ENCODE measurements around the gene RAPGEF3.
A peak's percentile ranks its signal among the peaks of the same experiment; 100 is the strongest.

The RAPGEF3 gene

DNA sequence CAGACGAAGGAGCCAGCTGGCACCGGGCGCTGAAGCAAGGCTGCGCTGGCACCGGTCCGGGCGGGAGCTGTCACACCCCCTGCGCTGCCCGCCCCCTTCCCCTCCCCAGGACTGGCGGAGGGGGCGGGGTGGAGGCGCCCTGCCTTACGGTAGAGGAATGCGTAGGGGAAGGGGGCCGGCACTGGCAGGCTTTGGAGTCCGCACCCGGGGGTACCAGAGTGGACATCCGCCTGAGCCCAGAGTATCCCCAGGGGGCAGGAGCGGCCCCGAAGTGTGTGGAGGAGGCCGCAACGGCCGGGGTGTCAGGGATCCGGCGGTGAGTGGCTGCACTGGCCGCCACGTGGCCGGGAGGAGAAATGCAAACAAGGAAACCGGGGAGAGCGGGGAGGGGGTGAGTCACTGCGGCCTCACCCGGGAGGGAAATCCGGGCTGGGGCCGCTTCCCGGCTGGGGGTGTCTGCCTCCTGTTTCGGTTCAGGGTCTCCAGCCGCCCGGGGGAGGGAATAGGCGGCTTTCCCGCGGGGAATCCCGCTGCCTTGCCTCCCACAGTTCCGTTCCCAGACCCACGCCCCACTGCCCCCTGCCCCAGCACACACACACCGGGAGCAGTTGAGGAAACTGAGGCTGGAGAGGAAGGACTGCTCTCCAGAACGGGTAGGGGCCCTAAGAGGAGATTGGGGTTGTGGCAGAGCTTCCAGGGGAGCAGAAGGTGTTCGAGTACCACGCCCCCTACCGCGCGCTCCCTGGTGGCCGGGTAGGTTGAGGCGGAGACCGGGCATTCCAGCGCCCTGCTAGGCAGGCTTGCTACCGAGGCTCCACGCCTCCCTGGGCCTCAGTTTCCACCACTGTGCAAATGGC is at the start of gene RAPGEF3 (continued):
- TF ChIP-seq, protein P1, sequence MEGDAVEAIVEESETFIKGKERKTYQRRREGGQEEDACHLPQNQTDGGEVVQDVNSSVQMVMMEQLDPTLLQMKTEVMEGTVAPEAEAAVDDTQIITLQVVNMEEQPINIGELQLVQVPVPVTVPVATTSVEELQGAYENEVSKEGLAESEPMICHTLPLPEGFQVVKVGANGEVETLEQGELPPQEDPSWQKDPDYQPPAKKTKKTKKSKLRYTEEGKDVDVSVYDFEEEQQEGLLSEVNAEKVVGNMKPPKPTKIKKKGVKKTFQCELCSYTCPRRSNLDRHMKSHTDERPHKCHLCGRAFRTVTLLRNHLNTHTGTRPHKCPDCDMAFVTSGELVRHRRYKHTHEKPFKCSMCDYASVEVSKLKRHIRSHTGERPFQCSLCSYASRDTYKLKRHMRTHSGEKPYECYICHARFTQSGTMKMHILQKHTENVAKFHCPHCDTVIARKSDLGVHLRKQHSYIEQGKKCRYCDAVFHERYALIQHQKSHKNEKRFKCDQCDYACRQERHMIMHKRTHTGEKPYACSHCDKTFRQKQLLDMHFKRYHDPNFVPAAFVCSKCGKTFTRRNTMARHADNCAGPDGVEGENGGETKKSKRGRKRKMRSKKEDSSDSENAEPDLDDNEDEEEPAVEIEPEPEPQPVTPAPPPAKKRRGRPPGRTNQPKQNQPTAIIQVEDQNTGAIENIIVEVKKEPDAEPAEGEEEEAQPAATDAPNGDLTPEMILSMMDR (tag by site-specific recombination; IDR thresholded peaks at IDR 0.05) = peak; percentile 71

DNA sequence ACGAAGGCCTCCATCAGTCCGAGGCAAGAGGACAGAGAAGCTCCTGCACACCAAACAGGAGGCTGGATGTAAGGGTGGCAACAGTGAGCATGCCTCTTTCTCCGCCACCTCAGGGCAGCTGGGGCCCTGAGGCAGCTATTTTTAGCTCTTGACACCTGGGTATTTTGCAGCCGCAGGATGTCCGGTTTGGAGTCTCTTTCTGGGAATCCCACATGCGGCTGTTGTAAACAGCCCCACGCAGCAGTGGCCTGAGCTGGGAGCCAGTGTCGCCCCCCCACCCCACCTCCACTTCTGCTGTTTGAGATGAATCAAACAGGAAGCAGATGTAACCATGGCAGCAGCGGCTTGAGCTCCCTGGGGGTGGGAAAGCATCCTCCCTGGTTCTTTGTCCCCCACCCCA is 49.4 kb upstream of the RAPGEF3 start:
- H3K9me3 ChIP-seq (ENCODE audit: control insufficient read depth, insufficient read depth, low read depth, low read length) = no peaks in the 10 kb centered on the region
- H3K27ac ChIP-seq (ENCODE audit: extremely low read depth, low read depth, low read length) = no peak overlapping the region
- H3K4me1 ChIP-seq (ENCODE audit: control insufficient read depth, insufficient read depth, low read length) = peaks cover 19% of the 10 kb centered on the region
- H3K36me3 ChIP-seq (ENCODE audit: control insufficient read depth in 2 of 2, insufficient read depth in 1 of 2, low read length in 2 of 2) = peaks cover 0 to 24% of the 10 kb centered on the region in 2 experiments; a peak in 1 of 3 replicates
- no peak overlapping the region for H3K4me3 ChIP-seq (ENCODE audit: low read depth, low read length)
- POLR2A ChIA-PET = interaction anchor here (0.8 to 2.2 kb wide), 5 partner anchors 9 to 52 kb away, joined by 3 to 13 read pairs (median 7); partner anchors contain the start of gene HDAC7
- CTCF ChIA-PET = interaction anchor here (0.5 to 14.1 kb wide), 10 partner anchors 9 to 90 kb away, joined by 3 to 234 read pairs (median 8); no protein-coding TSS in a partner anchor
- TF ChIP-seq EGR2 (tag by site-specific recombination; IDR thresholded peaks at IDR 0.05; ENCODE audit: low read depth) = 0 out of 2 replicates have a peak, but pooled peaks have one; percentile 12
- peak; percentile 45; the same call in 1 of the 2 replicates for TF ChIP-seq ZNF341 (tag by site-specific recombination; IDR thresholded peaks at IDR 0.05; ENCODE audit: low read depth)
- TF ChIP-seq ZNF138 (tag by site-specific recombination; IDR thresholded peaks at IDR 0.05; ENCODE audit: borderline replicate concordance) = no peak
- peak; percentile 62; the same call in 1 of the 2 replicates for TF ChIP-seq GLIS1 (tag by site-specific recombination; IDR thresholded peaks at IDR 0.05)

DNA sequence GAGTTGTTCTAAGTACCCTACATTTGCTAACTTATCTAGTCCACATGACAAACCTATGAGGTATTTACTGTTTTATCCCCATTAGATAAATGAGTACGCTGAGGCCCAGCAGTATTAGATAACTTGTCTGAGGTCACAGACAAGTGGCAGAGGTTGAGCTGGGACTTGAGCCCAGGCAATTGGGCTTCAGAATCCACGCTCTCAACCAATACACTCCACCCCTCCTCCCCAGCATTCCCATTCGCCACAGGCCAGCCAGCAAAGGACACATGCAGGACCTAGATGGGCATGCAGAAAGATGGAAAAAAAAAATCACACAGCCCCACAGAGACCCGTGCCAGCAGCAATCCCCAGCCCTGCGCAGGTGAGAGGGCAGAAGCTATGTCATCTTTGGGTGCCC is 48.7 kb upstream of the RAPGEF3 start:
- CTCF ChIA-PET = interaction anchor here (1.3 to 14.1 kb wide), 6 partner anchors 10 to 90 kb away, joined by 4 to 234 read pairs (median 10); no protein-coding TSS in a partner anchor
- Histone ChIP-seq H3K27ac (ENCODE audit: extremely low read depth, low read depth, low read length) (no peak overlapping the region), H3K9me3 (ENCODE audit: control insufficient read depth, insufficient read depth, low read depth, low read length) (no peaks in the 10 kb centered on the region), H3K4me3 (ENCODE audit: low read depth, low read length) (no peak overlapping the region), H3K4me1 (ENCODE audit: control insufficient read depth, insufficient read depth, low read length) (peaks cover 16% of the 10 kb centered on the region), H3K36me3 (ENCODE audit: control insufficient read depth in 2 of 2, insufficient read depth in 1 of 2, low read length in 2 of 2) (peaks cover 0 to 24% of the 10 kb centered on the region in 2 experiments; a peak in 1 of 3 replicates)
- TF ChIP-seq ZNF843 (tag by site-specific recombination; IDR thresholded peaks at IDR 0.05) (no peak), ZNF292 (tag by site-specific recombination; IDR thresholded peaks at IDR 0.05; ENCODE audit: borderline replicate concordance, low read depth) (no peak), ZNF266 (tag by site-specific recombination; IDR thresholded peaks at IDR 0.05; ENCODE audit: low read depth) (no peak), ZNF324 (tag by site-specific recombination; IDR thresholded peaks at IDR 0.05) (no peak), SALL2 (tag by site-specific recombination; IDR thresholded peaks at IDR 0.05; ENCODE audit: borderline replicate concordance) (no peak), KLF1 (tag by site-specific recombination; IDR thresholded peaks at IDR 0.05) (no peak), ZNF16 (tag by site-specific recombination; IDR thresholded peaks at IDR 0.05; ENCODE audit: low read depth) (no peak), ZFHX2 (tag by site-specific recombination; conservative IDR thresholded peaks at IDR 0.05) (no peak)
- TF ChIP-seq, protein P2, sequence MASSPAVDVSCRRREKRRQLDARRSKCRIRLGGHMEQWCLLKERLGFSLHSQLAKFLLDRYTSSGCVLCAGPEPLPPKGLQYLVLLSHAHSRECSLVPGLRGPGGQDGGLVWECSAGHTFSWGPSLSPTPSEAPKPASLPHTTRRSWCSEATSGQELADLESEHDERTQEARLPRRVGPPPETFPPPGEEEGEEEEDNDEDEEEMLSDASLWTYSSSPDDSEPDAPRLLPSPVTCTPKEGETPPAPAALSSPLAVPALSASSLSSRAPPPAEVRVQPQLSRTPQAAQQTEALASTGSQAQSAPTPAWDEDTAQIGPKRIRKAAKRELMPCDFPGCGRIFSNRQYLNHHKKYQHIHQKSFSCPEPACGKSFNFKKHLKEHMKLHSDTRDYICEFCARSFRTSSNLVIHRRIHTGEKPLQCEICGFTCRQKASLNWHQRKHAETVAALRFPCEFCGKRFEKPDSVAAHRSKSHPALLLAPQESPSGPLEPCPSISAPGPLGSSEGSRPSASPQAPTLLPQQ (tag by site-specific recombination; IDR thresholded peaks at IDR 0.05) = no peak
- TF ChIP-seq, protein P3, sequence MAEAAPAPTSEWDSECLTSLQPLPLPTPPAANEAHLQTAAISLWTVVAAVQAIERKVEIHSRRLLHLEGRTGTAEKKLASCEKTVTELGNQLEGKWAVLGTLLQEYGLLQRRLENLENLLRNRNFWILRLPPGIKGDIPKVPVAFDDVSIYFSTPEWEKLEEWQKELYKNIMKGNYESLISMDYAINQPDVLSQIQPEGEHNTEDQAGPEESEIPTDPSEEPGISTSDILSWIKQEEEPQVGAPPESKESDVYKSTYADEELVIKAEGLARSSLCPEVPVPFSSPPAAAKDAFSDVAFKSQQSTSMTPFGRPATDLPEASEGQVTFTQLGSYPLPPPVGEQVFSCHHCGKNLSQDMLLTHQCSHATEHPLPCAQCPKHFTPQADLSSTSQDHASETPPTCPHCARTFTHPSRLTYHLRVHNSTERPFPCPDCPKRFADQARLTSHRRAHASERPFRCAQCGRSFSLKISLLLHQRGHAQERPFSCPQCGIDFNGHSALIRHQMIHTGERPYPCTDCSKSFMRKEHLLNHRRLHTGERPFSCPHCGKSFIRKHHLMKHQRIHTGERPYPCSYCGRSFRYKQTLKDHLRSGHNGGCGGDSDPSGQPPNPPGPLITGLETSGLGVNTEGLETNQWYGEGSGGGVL (tag by site-specific recombination; IDR thresholded peaks at IDR 0.05) = no peak
- POLR2A ChIA-PET = interaction anchor here (1.5 to 2.2 kb wide), 4 partner anchors 10 to 31 kb away, joined by 5 to 13 read pairs (median 7); partner anchors contain the start of gene HDAC7
